Measurements from ENCODE around the gene FDXACB1.

FDXACB1 gene

GRCh38 chr11:111878849-111879636, at the start of gene FDXACB1, which contains the start of gene CFAP68:
TSS of gene FDXACB1 (minus strand) at chr11:111879165. CDS start at chr11:111879132, 33 bp downstream.
TSS of gene CFAP68 (plus strand) at chr11:111879541. CDS start at chr11:111879561, 20 bp downstream.
- peak; percentile 95 for DNase-seq

DNA sequence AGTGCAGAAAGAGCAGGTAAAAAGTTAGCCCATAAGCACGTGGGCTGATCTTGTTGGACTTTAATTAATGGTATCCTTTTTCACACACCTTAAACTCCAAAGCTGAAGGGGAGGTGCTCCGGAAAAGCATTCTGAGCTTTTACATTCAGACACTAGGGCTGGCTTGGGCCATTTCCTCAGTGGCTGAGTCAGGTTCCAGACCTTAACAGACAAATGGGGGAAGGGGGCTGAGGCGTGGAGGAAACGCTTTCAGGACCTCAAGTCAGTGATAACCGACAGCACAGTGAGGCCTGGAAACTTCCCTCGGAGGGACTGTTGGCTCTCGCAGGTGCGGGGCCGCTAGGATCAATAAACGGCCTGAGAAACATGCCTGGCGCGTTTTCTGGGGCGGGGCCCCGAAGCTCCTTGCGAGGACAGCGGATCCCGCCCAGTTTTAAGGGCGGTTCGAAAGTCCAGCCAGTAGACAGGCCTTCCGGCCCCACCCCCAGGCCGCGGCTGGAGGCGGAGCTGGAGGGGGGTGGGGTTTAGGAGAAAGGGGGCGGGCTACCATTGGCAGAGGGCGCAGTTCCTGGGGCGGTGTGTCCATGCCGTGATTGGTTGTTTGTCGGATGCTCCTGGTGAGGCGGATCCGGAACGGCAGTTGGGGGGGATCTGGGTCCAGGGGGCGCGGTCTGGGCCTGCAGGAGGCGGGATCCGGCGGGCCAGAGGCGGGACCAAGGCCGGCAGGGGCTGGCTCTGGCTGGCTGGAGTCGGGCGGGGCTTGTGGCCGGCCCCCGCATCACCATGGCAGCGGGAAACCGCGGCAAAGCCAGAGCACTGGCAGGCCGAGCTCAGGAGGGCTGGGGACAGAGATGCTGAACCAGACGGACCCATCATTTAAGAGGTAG, 47.8 kb upstream of the FDXACB1 start:
- DNase-seq = peak; percentile 94

- no peak for DNase-seq
Measured at GRCh38 chr11:111925953-111926352, 47.0 kb upstream of the FDXACB1 start.

DNA sequence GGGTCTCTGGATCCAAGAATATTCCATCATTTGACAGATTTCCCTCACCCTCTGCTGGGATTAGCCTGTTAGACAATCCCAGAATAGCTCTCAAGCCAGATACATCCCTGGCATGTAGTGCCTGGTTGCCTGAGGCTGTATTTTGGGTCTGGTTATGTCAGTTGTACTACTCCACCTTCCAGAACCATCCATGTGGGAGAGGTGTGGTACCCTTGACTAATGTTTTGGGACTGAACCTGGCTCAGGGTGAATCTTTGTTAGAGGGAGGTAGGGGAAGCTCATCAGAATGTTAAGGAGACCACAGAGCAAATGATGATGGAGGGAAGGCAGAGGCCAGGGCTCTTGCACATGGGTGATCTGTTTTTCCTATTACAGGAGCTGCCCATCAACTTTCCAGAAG, 45.0 kb upstream of the FDXACB1 start:
- no peak for DNase-seq

DNA sequence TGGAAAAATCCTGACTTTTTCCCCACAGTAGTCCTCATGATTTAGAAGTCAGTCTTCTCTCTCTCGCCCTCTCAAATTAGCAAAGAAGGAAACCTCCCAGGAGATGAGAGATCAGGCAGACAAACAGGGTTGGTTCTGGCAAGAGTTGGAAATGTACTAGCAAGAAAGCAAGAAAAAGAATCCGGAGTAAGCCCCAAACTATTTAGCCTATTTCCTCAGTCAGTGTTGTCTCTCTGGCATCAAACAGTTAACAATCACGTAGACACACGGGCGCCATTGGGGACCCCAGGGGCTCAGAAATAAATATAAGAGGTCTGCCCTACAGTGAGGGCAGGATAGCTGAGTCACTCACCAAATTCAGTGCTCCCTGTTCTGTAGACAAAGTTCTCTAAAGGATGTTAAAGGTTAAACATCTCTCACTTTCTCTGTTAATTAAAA, 44.4 kb upstream of the FDXACB1 start:
- no peak for DNase-seq

DNA sequence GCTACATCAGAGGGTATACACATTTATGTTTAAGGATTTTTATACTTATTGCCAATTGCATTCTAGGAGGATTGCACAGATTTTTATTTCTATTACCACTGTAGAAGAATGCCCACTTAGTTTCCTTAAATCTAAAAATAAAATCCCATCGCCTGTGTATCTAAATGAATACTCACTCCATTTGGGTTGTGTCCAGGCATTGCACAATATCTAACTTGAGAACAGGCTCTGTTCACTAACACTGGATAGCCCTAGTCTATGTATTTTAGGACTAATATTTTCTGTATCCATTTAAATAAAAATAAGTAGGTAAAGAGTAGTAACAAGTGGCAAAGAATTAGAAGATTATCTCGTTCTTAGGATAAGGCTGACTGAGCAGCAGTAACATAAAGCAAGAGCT, 43.8 kb upstream of the FDXACB1 start:
- DNase-seq = no peak

DNA sequence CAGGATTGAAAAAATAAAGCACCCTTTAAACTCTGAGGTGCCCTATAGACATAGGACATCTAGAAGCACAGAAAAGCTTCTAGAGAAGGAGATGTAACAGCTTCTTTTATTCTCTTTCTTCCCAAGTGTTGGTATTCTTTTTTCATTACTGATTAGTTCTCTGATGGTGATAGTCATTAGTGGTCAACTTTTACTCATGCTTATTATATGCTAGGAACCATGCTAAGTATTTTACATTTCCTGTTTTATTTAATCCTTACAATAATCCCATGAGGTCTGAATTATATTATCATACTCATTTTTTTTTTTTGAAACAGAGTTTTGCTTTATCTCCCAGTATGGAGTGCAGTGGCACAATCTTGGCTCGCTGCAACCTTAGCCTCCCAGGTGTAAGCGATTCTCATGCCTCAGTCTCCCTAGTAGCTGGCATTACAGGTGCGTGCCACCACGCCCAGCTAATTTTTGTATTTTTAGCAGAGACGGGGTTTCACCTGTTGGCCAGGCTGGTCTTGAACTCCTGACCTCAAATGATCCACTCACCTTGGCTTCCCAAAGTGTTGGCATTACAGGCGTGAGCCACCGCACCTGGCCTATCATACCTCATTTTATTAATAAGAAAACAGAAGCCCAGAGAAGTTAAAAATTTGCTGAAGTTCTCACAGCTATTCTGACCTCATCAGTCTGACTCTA, 42.7 kb upstream of the FDXACB1 start:
- DNase-seq = no peak

- no peak for DNase-seq
Measured at GRCh38 chr11:111920908-111921307, 41.9 kb upstream of the FDXACB1 start.

DNA sequence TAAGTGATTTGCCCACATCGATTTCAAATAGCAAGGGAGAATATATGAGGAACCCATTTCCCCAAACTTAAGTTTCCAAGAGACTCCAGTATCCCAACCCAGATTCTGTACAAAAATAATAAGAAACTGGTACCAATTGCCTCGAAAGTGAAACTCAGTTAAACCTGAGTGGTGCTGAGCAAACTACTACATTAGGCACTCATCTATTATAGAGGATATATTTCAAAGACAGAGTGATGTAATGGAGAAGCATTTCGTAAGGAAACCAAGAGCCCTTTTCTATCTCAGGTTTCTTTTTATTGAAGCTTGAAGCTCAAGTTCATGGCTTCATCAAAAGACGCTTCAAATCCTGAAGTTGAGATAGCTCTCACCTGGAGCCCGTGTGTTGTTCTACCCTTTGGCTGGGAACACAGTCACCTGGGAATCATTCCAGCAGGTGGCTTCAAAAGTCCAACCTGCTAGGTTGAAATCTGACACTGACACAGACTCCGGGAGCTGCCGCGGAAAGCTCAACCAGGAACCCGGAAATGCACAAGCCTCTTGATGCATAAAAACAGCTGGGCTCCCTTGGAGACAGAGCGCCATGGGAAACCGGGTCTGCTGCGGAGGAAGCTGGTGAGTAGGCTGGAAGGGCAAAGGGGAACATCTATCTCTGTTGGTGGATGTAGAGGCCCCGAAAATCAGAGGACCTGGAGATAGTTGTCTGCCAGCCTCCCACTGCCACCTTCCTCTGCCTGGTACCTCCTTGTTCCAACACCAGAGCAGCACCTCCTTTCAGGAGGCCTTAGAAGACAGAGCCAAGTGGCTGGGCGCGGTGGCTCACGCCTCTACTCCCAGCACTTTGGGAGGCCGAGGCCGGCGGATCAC, 39.7 kb upstream of the FDXACB1 start, which contains the start of gene C11orf52:
C11orf52 (plus strand) TSS at position 524 of the 867 bp plus-strand sequence; CDS start at position 584, 60 bp downstream.
- no peak for DNase-seq

- DNase-seq = no peak
Measured at GRCh38 chr11:111917788-111918187, 38.8 kb upstream of the FDXACB1 start.

GRCh38 chr11:111917312-111917711, 38.3 kb upstream of the FDXACB1 start:
- no peak for DNase-seq

GRCh38 chr11:111916768-111917167, 37.8 kb upstream of the FDXACB1 start:
- DNase-seq = no peak

- no peak for DNase-seq
Measured at GRCh38 chr11:111913997-111914396, 35.0 kb upstream of the FDXACB1 start.

- DNase-seq = no peak
Measured at GRCh38 chr11:111913031-111913861, 34.3 kb upstream of the FDXACB1 start.

GRCh38 chr11:111912535-111912934, 33.6 kb upstream of the FDXACB1 start, which contains the start of gene HSPB2:
TSS of gene HSPB2 (plus strand) at chr11:111912734. CDS start at chr11:111912830, 96 bp downstream.
- DNase-seq = no peak

- DNase-seq = no peak
Measured at GRCh38 chr11:111911563-111912401, 32.8 kb upstream of the FDXACB1 start, which contains the start of gene CRYAB. TSS of gene CRYAB (minus strand) at chr11:111911770. CDS start at chr11:111911724, 46 bp downstream.

- no peak for DNase-seq
Measured at GRCh38 chr11:111910676-111911562, 32.0 kb upstream of the FDXACB1 start.

- DNase-seq = no peak
Measured at GRCh38 chr11:111909378-111909777, 30.4 kb upstream of the FDXACB1 start.

Data from stimulated activated CD4-positive, alpha-beta T cell treated with anti-CD3 and anti-CD28 coated beads, Interleukin-1b, Interleukin-23, amount 100 ng/mL, for 48 hours (primary cell).